ENCODE measurements around the gene EXOC4. TPM values are rescaled to one million over a fixed set of nuclear protein-coding genes. Genes with fewer than 3 reads are reported as not detected.

The EXOC4 gene
- total RNA-seq, 1 donor from 2014 or later: 56.4 TPM

DNA sequence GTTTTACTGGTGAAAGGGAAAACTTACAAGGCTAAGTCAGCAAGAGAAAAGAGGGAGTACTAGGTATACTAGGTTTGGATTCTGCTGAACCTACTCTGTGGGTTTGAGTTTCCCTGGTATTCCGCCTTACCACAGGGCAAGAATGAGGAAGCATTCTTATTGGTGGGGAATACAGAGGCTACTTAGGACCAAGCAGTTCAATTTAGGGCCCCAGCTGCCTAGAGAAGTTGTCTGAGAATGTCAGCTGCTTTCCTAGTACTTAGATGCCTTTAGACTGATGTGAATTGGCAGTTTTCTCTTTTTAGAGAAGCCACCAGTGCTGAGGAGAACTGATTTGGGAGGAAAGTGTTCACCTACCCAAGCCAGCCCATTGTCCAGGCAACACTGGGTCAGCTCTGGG, 465.3 kb downstream of the EXOC4 start:
- ATAC-seq: no peak

DNA sequence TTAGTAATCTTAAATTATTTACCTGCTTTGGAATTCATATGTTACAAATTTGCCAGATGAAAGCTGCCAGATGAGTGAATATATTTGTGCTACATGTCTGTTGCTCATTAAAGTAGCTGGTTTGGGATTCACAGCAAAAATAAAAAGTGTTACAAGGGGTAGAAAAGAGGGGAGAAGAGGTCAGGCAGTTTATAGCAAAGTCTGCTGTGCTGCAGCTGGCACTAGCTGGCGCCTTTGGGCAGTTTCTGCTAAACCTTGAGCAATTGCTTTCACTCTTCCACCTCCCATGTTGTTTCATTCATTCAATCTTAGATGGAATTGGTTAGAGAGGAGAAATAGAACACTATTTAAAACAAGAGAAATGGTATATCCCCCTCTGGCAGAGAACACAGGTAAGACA, 470.2 kb downstream of the EXOC4 start:
- no peak for ATAC-seq

GRCh38 chr7:133724148-133724547, 471.3 kb downstream of the EXOC4 start:
- no peak for ATAC-seq

DNA sequence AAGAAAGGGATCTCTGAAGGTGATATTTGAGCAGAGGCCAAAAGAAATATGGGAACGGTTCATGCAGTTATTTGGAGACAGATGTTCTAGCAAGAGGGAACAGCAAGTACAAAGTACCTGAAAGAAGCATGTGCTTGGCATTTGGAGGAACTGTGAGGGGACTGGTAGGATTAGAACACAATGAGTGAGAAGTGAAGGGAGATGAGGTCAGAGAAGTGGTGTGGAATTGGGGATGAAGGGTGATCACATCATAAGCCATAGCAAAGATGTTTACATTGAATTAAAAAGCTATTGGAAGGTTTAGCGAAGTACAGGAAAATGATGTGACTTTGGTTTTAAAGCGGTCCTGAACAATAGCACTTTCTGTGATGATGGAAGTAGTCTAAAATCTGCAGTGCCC, 471.8 kb downstream of the EXOC4 start:
- no peak for ATAC-seq

- no peak for ATAC-seq
These were observed 474.8 kb downstream of the EXOC4 start for GRCh38 chr7:133727476-133728214.

DNA sequence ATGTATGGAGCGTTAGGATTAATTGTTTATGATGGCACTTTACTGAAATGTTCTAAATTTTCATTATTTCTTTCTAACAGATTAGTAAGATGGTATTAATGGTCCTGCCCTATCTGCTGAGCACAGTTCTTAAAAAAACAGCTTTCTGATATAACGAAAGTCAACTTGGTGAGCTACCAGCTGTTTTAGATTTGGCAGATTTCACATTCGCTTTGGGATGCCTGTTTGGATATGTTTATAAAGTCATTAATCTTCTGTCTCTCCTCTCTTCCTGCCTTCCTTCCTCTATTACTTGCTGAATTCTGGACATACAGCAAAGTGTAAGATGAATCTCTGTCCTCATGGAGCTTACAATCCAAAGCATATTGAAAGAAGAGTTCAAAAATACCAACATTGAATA, 477.5 kb downstream of the EXOC4 start:
- no peak for ATAC-seq

DNA sequence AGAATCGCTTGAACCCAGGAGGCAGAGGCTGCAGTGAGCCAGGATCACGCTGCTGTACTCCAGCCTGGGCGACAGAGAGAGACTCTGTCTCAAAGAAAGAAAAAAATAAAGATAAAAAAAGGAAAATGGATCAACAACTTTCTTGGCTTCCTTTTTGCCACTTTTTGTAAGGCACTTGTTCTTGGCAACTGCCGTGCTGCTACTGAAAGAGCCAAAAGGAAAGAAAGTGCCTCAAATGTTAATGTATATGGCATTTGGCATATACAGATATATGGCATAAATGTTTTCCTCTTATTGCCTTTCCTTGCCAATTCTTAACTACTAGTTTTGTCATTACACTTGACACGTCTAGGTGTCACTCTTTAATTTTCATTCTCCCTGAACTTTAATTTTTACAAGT, 480.5 kb downstream of the EXOC4 start:
- no peak for ATAC-seq

DNA sequence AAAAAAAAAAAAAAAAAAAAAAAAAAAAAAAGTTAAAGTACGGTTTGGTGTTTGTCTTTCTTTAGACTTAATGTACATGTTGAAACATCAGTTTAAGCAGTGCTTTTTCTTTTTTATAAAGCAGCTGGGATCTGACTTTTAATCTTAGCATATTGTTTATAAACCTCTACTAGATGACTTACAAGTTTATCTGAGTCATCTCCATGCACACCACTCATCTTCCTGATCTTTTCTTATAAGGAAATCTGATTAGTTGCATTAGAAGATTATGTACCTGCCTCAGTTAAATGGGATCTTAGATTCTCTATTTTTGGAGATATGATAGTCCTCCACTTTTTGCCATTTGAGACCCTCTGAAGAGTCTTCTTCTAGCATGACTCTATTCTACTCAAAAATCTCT, 482.3 kb downstream of the EXOC4 start:
- ATAC-seq: peak; percentile 15

DNA sequence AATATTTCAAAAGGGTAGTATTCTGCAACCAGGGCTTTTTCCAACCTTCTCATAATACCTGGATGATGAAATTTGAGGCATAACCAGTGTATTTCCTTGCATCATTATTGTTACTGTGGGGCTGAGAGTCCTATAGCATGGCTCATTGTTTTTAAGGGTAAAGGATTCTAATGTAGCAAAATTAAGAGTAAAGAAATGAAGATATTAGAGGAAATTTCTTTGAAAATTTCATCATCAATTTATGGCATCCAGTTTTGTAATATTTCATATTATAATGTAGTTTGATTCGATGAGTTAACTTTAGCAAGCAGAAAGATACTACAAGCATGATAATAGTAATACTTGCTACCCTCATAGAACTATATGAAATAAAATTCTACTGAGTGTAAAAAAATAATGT, 486.9 kb downstream of the EXOC4 start:
- ATAC-seq: no peak

DNA sequence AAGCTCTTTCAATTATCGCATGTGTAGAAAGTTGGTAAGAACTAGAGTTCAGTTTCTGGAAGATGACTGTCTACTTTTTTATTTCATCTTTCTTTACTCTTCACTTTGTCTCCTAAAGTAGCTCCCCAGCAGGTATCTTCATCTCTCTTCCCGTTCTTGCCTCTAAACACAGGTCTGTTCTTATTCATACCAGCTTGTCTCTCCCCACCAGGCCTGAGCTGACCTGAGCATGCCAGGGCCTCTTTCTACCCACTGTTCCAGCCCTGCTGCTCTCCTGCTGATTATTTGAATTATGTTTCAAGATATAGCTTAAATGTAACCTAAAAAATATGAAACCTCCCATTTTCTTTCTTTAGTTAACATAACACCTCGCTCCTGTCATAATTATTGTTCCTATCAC, 488.2 kb downstream of the EXOC4 start:
- no peak for ATAC-seq

- no peak for ATAC-seq
These were observed 488.8 kb downstream of the EXOC4 start for GRCh38 chr7:133741703-133742102.

DNA sequence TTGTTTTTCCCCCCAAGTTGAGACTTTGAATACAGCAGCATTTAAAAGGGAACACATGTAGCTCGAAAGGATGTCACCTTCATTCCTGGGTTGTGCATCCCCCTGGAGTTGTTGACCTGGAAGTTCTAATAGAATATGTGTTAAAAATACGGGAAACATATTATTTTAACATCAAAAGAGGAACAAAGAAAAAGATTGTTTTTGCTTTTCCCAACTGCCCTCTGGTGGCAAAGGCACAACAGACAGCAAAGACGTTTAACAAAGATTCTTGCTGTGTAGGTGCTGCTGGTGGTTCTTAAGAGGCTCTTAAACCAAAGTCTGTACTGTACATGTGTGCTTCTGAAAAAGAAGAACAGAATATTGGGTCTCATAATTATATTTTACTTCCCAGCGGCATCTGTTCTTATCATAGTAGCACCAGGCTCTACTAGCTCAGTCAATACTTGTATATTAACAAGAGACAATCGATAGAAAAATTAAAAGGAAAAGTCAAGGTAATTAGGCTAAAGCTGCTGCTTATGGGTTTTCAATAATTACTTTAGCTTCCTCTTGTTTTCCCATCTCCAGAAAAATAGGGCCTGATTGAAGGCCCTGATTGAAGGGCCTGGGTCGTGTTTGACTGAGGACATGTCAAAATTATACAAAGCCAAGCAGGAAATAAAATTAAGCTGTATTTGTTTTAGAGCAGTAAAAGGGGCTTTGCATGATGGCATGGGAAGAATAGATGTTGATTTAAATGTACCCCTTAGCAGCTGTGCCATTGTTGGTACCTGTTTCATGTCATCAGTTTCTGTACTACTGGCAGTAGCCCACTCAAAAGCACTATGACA, 490.0 kb downstream of the EXOC4 start:
- no peak for ATAC-seq

DNA sequence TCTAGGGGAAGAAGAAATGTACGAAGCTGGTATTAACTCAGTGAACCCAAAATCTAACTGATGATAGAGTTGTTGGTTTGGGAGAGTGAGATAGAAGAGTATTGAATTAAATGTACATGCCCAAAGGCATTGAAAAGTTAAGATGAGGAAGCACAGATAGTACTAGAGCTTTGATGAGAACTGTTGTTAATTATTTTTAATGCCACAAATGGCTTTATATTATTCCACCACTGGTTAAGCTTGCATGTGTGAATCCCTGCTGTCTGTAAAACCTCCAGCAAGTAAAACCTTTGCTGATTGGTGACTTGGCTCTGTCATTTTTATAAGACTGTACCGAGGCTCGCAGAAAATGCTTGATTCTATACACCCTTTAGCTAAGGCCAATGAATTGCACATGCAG, 491.6 kb downstream of the EXOC4 start:
- ATAC-seq: no peak

- ATAC-seq: peak; percentile 59
These were observed 493.4 kb downstream of the EXOC4 start for GRCh38 chr7:133746305-133746704.

GRCh38 chr7:133746847-133747246, 494.0 kb downstream of the EXOC4 start:
- no peak for ATAC-seq

GRCh38 chr7:133748443-133749407, 495.8 kb downstream of the EXOC4 start:
- no peak for ATAC-seq

GRCh38 chr7:133750287-133750686, 497.4 kb downstream of the EXOC4 start:
- ATAC-seq: no peak

DNA sequence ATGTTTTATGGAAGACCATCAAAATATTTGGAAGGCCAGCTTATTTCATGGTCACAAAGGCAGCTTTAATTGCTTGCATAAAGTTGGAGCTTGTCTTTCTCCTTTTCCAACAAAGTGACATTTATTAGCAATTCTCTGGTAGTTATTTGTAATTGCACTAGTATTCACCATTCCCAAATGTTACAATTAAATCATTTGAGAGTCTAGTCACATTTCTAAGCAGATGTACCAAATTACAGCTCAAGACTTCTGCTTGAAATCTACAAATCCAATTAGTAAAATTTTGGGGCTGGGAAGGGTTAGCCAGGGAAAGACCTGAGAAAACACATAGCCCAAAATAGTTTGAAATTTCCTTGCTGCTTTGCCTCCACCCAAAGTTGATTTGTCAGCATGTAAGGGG, 498.2 kb downstream of the EXOC4 start:
- no peak for ATAC-seq

- no peak for ATAC-seq
These were observed 500.6 kb downstream of the EXOC4 start for GRCh38 chr7:133753513-133753912.

DNA sequence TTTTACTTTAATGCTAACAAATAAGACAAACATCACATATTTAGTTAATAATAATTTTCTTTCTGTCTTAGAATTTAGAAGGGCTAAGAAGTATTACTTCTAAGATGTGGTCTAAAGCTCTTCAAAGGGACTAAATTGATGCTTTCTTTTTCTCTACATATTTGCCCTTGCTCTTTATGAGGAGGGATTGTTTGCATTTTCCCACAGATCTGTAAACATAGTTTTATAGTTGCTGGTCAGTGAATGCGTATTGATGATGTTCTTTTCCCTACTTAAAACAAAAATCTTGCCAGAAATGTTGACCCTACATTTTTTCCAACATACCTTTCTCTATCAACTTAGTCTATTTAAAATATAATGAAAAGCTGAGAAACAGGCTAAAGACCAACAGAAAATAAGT, 501.8 kb downstream of the EXOC4 start:
- ATAC-seq: no peak

DNA sequence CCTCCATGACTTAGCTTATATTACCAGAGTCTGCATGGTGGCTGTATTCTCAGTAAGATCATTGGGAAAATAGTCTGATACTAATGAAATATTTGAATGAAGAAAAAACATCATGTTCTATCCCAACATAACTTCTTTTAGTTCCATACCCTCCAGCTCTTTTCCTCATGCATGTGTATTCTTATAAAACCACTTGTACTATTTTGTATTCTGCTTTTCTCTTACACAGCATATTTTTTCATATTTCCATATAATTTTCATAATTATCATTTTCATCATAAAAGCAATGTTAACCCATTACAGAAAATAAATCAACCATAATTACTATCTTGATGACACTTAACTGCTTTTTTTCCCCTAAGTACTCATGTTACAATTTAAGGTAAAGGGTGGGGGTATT, 503.0 kb downstream of the EXOC4 start:
- ATAC-seq: no peak

GRCh38 chr7:133761443-133761842, 508.6 kb downstream of the EXOC4 start:
- no peak for ATAC-seq

DNA sequence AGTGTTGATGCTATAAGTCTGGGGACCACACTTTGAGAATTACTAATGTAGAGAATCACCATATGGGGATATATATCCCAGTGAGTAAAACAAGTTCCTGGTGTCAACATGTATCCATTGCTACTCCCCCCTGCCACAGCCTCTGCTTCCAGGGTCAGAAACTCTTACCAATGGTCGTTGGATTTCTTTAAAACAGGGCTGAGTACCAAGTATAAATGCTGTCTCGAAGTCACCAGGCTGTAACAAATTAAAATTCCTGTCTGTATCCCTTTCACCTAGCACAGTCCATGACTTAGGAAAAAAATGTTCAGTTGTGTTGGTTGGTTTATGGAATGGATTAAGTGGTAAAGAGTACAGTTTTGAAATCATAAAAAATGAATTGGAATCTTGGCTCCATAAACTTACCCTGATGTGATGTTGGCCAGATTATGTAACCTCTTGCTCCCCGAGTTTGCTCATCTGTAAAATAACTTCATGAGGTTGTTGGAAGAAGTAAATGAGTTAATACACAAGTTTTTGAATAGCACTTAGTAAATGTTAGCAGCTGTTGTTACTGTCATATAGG, 510.3 kb downstream of the EXOC4 start:
- no peak for ATAC-seq
